HEK293 (cell line): ENCODE data around the gene NINJ2.

ENCODE experiments used
- KLF16 ChIP-seq: fragments of 450-650 bp; formaldehyde crosslinking; IDR thresholded peaks from 2 replicates; pipeline ENCODE4 v1.5.1; 2017; ENCODE audit warnings: missing biosample characterization, missing genetic modification characterization
- PATZ1 ChIP-seq: fragments of 450-650 bp; formaldehyde crosslinking; IDR thresholded peaks from 2 replicates; pipeline ENCODE4 v1.5.1; 2016; ENCODE audit warnings: missing biosample characterization, missing genetic modification characterization
- PRDM10 ChIP-seq: fragments of 450-650 bp; formaldehyde crosslinking; IDR thresholded peaks from 2 replicates; pipeline ENCODE4 v1.5.1; 2016; ENCODE audit warnings: missing biosample characterization, missing genetic modification characterization
- PRDM4 ChIP-seq: fragments of 450-650 bp; formaldehyde crosslinking; IDR thresholded peaks from 2 replicates; pipeline ENCODE4 v1.5.1; 2017; ENCODE audit warnings: missing biosample characterization, missing genetic modification characterization
- SP2 ChIP-seq: fragments of 450-650 bp; formaldehyde crosslinking; IDR thresholded peaks from 2 replicates; pipeline ENCODE4 v1.5.1; 2016; ENCODE audit warnings: missing biosample characterization, missing genetic modification characterization
- TSHZ1 ChIP-seq: fragments of 450-650 bp; formaldehyde crosslinking; IDR thresholded peaks from 2 replicates; pipeline ENCODE4 v1.5.1; 2016; ENCODE audit warnings: missing biosample characterization, missing genetic modification characterization, borderline replicate concordance
- ZBTB20 ChIP-seq: fragments of 450-650 bp; formaldehyde crosslinking; IDR thresholded peaks from 2 replicates; pipeline ENCODE4 v1.5.1; 2016; ENCODE audit warnings: missing biosample characterization, missing genetic modification characterization
- ZEB2 ChIP-seq: fragments of 450-650 bp; formaldehyde crosslinking; IDR thresholded peaks from 2 replicates; pipeline ENCODE4 v1.5.1; 2016; ENCODE audit warnings: missing biosample characterization, missing genetic modification characterization
- ZFP69B ChIP-seq: fragments of 450-650 bp; formaldehyde crosslinking; IDR thresholded peaks from 2 replicates; pipeline ENCODE4 v1.5.1; 2016; ENCODE audit warnings: missing biosample characterization, missing genetic modification characterization
- ZNF10 ChIP-seq: fragments of 450-650 bp; formaldehyde crosslinking; IDR thresholded peaks from 2 replicates; pipeline ENCODE4 v1.5.1; 2017; ENCODE audit warnings: missing biosample characterization, missing genetic modification characterization
- ZNF214 ChIP-seq: fragments of 450-650 bp; formaldehyde crosslinking; IDR thresholded peaks from 2 replicates; pipeline ENCODE4 v1.5.1; 2017; ENCODE audit warnings: missing biosample characterization, mild to moderate bottlenecking, missing genetic modification characterization, borderline replicate concordance
- ZNF24 ChIP-seq: fragments of 450-650 bp; formaldehyde crosslinking; IDR thresholded peaks from 2 replicates; pipeline ENCODE4 v1.5.1; 2016; ENCODE audit warnings: missing biosample characterization, missing genetic modification characterization
- ZNF26 ChIP-seq: fragments of 450-650 bp; formaldehyde crosslinking; IDR thresholded peaks from 2 replicates; pipeline ENCODE4 v1.5.1; 2016; ENCODE audit warnings: missing biosample characterization, missing genetic modification characterization
- ZNF311 ChIP-seq: fragments of 450-650 bp; formaldehyde crosslinking; IDR thresholded peaks from 2 replicates; pipeline ENCODE4 v1.5.1; 2017; ENCODE audit warnings: missing biosample characterization, missing genetic modification characterization, borderline replicate concordance
- ZNF404 ChIP-seq: fragments of 450-650 bp; formaldehyde crosslinking; IDR thresholded peaks from 2 replicates; pipeline ENCODE4 v1.5.1; 2017; ENCODE audit warnings: missing biosample characterization, missing genetic modification characterization
- ZNF510 ChIP-seq: fragments of 450-650 bp; formaldehyde crosslinking; IDR thresholded peaks from 2 replicates; pipeline ENCODE4 v1.5.1; 2018; ENCODE audit warnings: mild to moderate bottlenecking, missing genetic modification characterization, missing biosample characterization; ENCODE audit not compliant: insufficient replicate concordance
- ZNF549 ChIP-seq: fragments of 450-650 bp; IDR thresholded peaks from 2 replicates; pipeline ENCODE4 v1.5.1; 2018; ENCODE audit warnings: missing biosample characterization, missing genetic modification characterization, mild to moderate bottlenecking, inconsistent platforms, moderate library complexity
- ZNF558 ChIP-seq: fragments of 450-650 bp; formaldehyde crosslinking; IDR thresholded peaks from 2 replicates; pipeline ENCODE4 v1.5.1; 2016; ENCODE audit warnings: missing biosample characterization, missing genetic modification characterization
- ZNF580 ChIP-seq: fragments of 450-650 bp; formaldehyde crosslinking; IDR thresholded peaks from 2 replicates; pipeline ENCODE4 v1.5.1; 2016; ENCODE audit warnings: missing biosample characterization, missing genetic modification characterization
- ZNF658 ChIP-seq: fragments of 450-650 bp; formaldehyde crosslinking; IDR thresholded peaks from 2 replicates; pipeline ENCODE4; 2016; ENCODE audit warnings: missing biosample characterization, missing genetic modification characterization
- ZNF660 ChIP-seq: fragments of 450-650 bp; IDR thresholded peaks from 2 replicates; pipeline ENCODE4 v1.5.1; 2018; ENCODE audit warnings: missing biosample characterization, mild to moderate bottlenecking, missing genetic modification characterization
- ZNF707 ChIP-seq: fragments of 450-650 bp; formaldehyde crosslinking; IDR thresholded peaks from 2 replicates; pipeline ENCODE4 v1.5.1; 2016; ENCODE audit warnings: missing biosample characterization, missing genetic modification characterization
- ZNF747 ChIP-seq: fragments of 450-650 bp; formaldehyde crosslinking; IDR thresholded peaks from 2 replicates; pipeline ENCODE4 v1.5.1; 2016; ENCODE audit warnings: missing biosample characterization, missing genetic modification characterization
- ZNF768 ChIP-seq: fragments of 450-650 bp; formaldehyde crosslinking; IDR thresholded peaks from 2 replicates; pipeline ENCODE4 v1.5.1; 2018; ENCODE audit warnings: missing biosample characterization, mild to moderate bottlenecking, missing genetic modification characterization
- ZSCAN16 ChIP-seq: fragments of 450-650 bp; formaldehyde crosslinking; IDR thresholded peaks from 2 replicates; pipeline ENCODE4 v1.5.1; 2016; ENCODE audit warnings: missing biosample characterization, missing genetic modification characterization
- ZSCAN23 ChIP-seq: fragments of 450-650 bp; formaldehyde crosslinking; IDR thresholded peaks from 2 replicates; pipeline ENCODE4 v1.5.1; 2016; ENCODE audit warnings: missing biosample characterization, missing genetic modification characterization
- ZSCAN30 ChIP-seq: fragments of 450-650 bp; IDR thresholded peaks from 2 replicates; pipeline ENCODE4 v1.5.1; 2018; ENCODE audit warnings: missing biosample characterization, mild to moderate bottlenecking, missing genetic modification characterization, moderate library complexity

The NINJ2 gene

GRCh38 chr12:575948-576614 is 87.2 kb downstream of the NINJ2 start (continued):
- no peak for TF ChIP-seq TSHZ1 (tag by site-specific recombination)
- TF ChIP-seq ZNF10 (tag by site-specific recombination), result peak; percentile 39; the same call in 1 of the 2 replicates
- TF ChIP-seq ZBTB20, result peak; percentile 52; the same call in 1 of the 2 replicates
- no peak for TF ChIP-seq ZNF404
- TF ChIP-seq ZEB2 (tag by site-specific recombination), result peak; percentile 89
- TF ChIP-seq ZNF768 (tag by site-specific recombination), result no peak
- no peak for TF ChIP-seq ZSCAN16 (tag by site-specific recombination)
- no peak for TF ChIP-seq KLF16 (tag by site-specific recombination)
- TF ChIP-seq PRDM10 (tag by site-specific recombination), result no peak
- TF ChIP-seq ZNF24, result peak; percentile 64
- TF ChIP-seq ZSCAN23 (tag by site-specific recombination), result no peak
- no peak for TF ChIP-seq ZNF510 (tag by site-specific recombination)
- TF ChIP-seq SP2 (tag by site-specific recombination), result 0 out of 2 replicates have a peak, but pooled peaks have one; percentile 23
- no peak for TF ChIP-seq ZNF26 (tag by site-specific recombination)
- TF ChIP-seq PATZ1 (tag by site-specific recombination), result peak; percentile 89
- no peak for TF ChIP-seq ZNF707 (tag by site-specific recombination)
- no peak; the same call in 1 of the 2 replicates for TF ChIP-seq PRDM4 (tag by site-specific recombination)
- no peak for TF ChIP-seq ZNF658 (tag by site-specific recombination)
- peak; percentile 96 for TF ChIP-seq ZSCAN30 (tag by site-specific recombination)
- no peak for TF ChIP-seq ZNF549 (tag by site-specific recombination)
- TF ChIP-seq ZFP69B, result peak; percentile 74
- TF ChIP-seq ZNF214, result no peak
- TF ChIP-seq ZNF660, result peak; percentile 92
- no peak for TF ChIP-seq ZNF558
- TF ChIP-seq ZNF311 (tag by site-specific recombination), result no peak
- no peak for TF ChIP-seq ZNF747 (tag by site-specific recombination)
- TF ChIP-seq ZNF580 (tag by site-specific recombination), result peak; percentile 67
